Esophagus squamous epithelium (tissue), 4 donors: ENCODE data around the gene RNF212.

Experiments used
- POLR2A ChIP-seq, 4 donors: fragments of 450-650 bp; IDR thresholded peaks; one replicate each; pipeline ENCODE4 v1.6.1; 2017; ENCODE audit warnings: antibody characterized with exemption in 4 of 4, mild to moderate bottlenecking in 4 of 4, moderate library complexity in 3 of 4
- TF ChIP-seq, protein P1 (sequence below), 6 experiments: fragments of 450-650 bp in 4 of 6; fragments of 200-600 bp in 2 of 6; sonication (generic) in 2 of 6; IDR thresholded peaks; one replicate each; pipeline ENCODE4 v1.5.1; 2016 to 2019; ENCODE audit warnings: antibody characterized with exemption in 6 of 6, mild to moderate bottlenecking in 4 of 6, moderate library complexity in 4 of 6

GRCh38 chr4:1069394-1069793, 44.0 kb downstream of the RNF212 start:
- TF ChIP-seq, protein P1, sequence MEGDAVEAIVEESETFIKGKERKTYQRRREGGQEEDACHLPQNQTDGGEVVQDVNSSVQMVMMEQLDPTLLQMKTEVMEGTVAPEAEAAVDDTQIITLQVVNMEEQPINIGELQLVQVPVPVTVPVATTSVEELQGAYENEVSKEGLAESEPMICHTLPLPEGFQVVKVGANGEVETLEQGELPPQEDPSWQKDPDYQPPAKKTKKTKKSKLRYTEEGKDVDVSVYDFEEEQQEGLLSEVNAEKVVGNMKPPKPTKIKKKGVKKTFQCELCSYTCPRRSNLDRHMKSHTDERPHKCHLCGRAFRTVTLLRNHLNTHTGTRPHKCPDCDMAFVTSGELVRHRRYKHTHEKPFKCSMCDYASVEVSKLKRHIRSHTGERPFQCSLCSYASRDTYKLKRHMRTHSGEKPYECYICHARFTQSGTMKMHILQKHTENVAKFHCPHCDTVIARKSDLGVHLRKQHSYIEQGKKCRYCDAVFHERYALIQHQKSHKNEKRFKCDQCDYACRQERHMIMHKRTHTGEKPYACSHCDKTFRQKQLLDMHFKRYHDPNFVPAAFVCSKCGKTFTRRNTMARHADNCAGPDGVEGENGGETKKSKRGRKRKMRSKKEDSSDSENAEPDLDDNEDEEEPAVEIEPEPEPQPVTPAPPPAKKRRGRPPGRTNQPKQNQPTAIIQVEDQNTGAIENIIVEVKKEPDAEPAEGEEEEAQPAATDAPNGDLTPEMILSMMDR (IDR thresholded peaks at IDR 0.05): no peak
- TF ChIP-seq POLR2A (IDR thresholded peaks at IDR 0.05): no peak
